HG03039 (cell line): ENCODE measurements around the gene KNDC1.

Experiments used
- ATAC-seq: cut with Tn5 transposase; IDR thresholded peaks from one replicate; pipeline ENCODE4 v1.9.1; 2021; ENCODE audit warnings: mild to moderate bottlenecking, moderate library complexity; ENCODE audit not compliant: unreplicated experiment

The KNDC1 gene

DNA sequence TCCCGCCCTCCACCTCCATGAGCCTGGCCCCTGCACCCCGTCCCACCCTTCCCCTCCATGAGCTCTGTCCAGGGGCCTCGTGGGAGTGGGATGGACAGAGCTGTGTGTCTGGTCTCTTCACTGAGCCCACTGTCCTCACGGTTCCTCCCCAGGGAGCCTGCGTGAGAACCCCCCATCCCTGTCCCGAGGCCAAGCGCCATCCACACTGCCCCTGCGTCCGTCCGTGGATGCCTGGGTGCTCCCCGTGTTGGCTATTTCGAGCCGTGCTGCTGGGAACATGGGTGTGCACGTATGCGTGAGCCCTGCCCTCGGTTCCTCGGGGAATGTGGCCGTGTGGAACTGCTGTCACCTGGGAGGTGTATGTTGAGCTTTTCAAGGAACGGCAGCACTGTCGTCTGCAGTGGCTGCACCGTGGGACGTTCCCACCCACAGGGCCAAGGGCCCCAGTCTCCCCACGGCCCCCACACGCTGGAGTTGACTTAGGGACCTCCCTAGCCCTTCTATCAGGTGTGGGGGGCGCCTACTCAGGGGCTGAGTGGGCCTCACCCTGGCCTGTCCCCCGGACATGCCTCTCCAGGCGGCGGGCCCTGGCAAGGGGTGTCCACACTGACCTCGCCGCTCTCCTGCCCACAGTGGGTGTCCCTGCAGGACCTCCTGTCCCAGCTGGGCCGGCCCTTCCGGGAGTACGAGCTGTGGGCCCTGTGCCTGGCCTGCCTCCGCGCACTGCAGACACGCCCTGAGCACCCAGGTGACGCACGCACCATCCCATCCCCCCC lies 28.1 kb downstream of the KNDC1 start:
- no peak for ATAC-seq

DNA sequence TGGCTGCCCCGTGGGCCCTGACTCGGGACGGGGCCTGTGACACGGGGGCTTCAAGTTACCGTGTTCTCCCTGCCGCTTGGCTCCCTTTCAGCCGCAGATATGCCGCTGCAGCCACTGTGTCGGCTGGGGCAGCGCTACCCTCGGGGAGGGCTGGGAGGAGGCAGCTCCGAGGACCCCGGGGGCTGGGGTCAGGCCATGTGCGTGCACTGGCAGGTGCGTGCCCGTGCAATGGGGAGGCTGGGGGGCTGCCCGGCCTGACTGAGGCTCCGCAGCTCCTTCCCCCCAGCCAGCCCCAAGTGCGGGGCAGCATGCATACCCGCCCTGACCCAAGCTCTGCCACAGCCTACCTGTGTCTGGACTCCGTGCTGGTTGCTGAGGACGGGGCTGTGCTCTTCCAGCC lies 29.2 kb downstream of the KNDC1 start:
- no peak for ATAC-seq

DNA sequence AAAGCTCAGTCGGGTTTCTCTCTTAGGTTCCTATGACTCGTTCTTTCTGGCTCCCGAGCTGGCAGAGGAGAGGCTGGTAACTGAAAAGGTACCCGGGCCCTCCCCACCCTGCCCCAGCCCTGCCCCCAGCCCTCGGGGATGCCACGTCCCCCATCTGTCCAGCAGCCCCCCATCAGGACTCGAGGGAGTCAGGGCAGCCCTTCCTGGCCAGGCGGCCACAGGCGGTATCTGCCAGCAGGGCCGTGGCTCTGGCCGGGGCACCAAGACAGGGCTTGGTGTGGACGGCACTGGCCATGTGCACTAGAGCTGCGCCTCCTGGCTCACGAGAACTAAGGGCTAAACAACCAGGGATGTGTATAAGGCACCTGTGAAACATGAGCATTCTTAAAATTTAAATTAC lies 29.7 kb downstream of the KNDC1 start:
- ATAC-seq = no peak

DNA sequence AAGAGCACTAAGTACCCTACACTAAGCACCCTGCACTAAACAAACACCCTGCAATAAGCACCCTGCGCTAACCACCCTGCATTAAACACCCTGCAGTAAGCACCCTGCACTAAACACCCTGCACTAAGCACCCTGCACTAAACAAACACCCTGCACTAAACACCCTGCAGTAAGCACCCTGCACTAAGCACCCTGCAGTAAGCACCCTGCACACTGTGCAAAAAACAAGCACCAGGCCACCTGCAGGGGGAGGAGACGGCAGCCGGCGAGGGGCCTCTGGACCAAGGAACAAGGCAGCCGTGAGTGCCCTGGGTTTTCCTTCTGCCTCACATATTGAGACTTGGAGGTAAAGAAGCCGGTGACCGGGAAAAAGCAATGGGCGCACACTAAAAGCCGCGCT lies 30.2 kb downstream of the KNDC1 start:
- ATAC-seq = no peak

DNA sequence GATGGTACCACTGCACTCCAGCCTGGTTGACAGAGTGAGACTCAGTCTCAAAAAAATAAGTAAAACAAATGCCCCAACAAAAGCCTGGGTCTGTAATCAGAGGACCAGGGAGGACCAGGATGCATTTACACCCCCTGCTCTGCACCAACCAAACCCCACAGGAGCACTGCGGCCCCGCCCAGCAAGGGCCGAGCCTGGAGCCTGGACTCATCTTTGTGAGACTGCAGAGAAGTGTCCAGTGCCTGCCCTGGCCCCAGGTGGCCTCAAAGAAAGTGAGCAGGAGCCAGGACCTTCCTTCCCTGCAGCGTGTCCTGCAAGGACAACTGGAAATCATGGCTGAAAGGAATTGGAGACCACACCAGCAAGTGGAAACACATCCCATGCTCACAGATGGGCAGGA lies 31.6 kb downstream of the KNDC1 start:
- no peak for ATAC-seq

DNA sequence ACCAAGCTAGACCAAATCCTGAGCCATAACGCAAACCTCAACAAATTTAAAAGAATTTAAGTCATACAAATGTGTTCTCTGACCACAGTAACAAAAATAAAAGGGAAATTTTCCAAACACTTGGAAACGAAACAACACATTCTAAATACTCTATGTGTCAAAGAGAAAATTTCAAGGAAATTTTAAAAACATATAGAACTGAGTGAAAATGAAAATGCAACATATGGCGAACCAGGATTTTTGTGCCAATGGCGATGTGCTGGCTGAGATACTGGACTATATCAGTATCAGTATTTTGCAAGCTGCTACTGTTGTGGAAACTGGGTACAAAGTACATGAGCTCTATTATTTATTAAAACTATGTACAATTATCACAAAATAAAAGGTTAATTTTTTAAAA lies 34.1 kb downstream of the KNDC1 start:
- ATAC-seq = no peak

GRCh38 chr10:133195096-133195495 lies 35.1 kb downstream of the KNDC1 start:
- ATAC-seq = no peak

DNA sequence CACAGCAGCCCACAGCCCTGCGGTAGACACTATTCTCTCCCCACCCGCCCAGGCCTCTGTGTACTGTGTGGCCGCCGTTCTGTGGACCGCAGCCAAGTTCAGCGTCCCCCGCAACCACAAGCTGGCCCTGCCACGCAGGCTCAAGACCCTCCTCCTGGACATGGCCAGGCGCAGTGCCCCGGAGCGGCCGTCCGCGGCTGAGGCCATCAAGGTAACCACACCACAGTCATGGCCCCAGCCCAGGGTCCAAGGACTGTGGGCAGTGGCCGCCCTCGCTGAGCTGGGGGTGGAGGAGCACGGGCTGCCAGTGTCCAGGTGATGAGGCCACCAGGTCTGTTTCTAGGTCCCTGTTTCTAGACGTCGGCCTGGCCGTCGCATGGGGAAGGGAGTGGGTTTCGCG lies 35.6 kb downstream of the KNDC1 start:
- no peak for ATAC-seq

GRCh38 chr10:133196221-133196915 lies 36.3 kb downstream of the KNDC1 start:
- no peak for ATAC-seq

- no peak for ATAC-seq
Measured at GRCh38 chr10:133196936-133197758, 37.1 kb downstream of the KNDC1 start.

GRCh38 chr10:133197786-133198185 lies 37.8 kb downstream of the KNDC1 start:
- ATAC-seq = no peak

GRCh38 chr10:133198206-133198605 lies 38.2 kb downstream of the KNDC1 start:
- ATAC-seq = no peak

DNA sequence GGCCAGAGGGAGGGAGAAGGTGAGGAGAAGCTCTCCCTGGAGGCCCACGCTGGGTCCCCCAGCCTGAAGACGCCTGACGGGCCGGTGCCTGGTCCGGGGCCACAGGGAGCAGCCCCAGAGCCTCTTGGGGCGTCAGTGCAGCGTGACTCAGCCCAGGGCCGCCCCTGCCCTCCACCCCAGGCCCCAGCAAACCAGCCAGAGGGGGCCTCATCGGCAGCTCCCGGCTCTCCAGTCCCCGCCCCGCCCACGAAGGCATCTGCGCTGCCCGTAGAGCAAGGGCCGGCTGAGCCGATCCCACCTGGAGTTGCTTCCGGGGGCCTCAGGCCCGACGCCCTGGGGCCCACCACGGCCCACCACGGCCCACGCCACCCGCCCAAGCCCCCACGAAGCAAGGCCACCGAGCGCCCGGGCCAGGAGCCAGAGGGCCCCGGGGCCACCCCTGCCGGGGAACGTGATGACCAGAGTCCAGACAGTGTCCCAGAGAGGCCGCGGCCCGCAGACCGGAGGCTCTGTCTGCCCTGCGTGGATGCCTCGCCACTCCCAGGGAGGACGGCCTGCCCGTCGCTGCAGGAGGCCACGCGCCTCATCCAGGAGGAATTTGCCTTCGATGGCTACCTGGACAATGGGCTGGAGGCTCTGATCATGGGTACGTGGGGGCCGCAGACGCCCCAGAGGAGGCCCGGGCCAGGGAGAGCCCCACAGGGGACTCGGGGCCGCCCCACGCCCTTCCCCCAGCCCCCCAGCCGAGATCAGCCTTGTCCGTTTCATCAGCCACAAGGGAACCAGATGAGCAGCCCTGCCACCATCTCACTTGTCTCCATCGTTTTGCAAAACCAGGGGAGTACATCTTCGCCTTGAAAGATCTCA lies 38.8 kb downstream of the KNDC1 start:
- no peak for ATAC-seq

GRCh38 chr10:133199488-133199885 lies 39.5 kb downstream of the KNDC1 start:
- ATAC-seq = no peak

DNA sequence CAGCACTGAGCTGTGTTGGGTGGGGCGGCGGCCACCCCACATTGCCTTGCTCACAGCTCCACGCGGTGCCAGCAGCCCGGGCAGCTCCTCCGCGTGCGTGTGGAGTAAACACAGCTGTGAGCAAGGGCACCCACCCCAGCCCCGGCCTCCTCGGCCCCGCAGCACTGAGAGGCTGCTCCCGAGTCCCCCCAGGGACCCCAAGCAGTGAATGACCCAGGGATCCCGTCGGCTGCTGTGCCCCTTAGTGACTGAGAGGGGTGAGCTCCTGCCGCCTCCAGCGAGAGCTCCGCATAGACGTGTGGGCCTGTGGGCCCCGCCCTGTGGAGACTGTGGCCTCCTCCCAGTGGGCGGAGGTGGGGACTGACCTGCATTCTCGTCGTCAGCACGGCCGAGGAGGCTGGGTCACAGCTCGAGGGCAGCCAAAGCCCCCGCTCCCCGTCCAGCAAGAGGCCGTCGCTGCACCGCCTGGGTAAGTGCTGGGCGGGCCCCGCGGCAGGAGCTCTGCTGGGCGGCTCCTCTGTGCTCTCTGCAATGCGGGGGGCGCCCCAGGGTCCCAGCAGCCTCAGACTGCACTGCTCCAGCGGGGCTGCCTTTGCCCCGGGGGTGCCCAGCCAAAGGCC lies 40.1 kb downstream of the KNDC1 start:
- no peak for ATAC-seq

- ATAC-seq = no peak
Measured at GRCh38 chr10:133200621-133201031, 40.6 kb downstream of the KNDC1 start.

DNA sequence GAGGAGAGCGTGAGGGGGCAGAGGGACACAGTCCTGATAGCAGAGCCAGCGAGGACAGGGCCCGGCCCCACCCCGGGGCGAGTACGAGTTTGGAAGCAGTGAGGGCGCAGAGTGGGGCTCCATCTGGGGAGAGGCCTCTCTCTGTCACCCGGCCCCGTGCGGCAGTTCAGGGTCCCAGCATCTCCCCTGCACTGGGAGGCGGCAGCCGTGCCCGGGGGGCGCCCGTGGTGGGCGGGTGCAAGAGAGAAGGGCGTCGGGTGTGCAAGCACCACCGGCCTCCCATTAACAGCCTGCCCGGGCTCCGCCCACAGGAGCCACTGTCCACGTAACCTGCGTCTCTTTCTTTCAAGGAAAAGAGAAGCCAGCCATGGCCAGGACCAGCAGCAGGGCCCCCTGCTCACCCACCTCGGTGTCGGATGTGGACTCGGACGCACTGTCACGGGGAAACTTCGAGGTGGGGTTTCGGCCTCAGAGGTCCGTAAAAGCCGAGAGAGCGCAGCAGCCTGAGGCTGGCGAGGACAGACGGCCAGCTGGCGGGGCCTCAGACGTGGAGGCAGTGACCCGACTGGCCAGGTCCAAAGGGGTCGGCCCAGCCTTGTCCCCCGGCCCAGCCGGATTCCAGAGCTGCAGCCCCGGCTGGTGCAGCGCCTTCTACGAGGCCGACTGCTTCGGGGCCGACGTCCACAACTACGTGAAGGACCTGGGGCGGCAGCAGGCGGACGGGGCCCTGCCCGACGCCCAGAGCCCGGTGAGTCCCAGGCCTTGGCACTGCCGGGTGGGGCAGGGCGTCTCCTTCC lies 41.3 kb downstream of the KNDC1 start:
- no peak for ATAC-seq

GRCh38 chr10:133201948-133202725 lies 42.1 kb downstream of the KNDC1 start:
- ATAC-seq = no peak
